GM23248 (cell line): Measurements from ENCODE around the gene SETD2.

Experiments used
- EZH2 ChIP-seq: fragments of 200-600 bp; sonication (generic); IDR thresholded peaks from 2 replicates; pipeline ENCODE4 v1.6.1; 2018; ENCODE audit warnings: antibody characterized with exemption, mild to moderate bottlenecking; ENCODE audit not compliant: insufficient read depth, poor library complexity, severe bottlenecking
- EZH2phosphoT487 ChIP-seq: fragments of 200-600 bp; sonication (generic); IDR thresholded peaks from 2 replicates; pipeline ENCODE4 v1.6.1; 2018; ENCODE audit warnings: antibody characterized with exemption, moderate library complexity, mild to moderate bottlenecking, low read depth; ENCODE audit not compliant: insufficient read depth

DNA sequence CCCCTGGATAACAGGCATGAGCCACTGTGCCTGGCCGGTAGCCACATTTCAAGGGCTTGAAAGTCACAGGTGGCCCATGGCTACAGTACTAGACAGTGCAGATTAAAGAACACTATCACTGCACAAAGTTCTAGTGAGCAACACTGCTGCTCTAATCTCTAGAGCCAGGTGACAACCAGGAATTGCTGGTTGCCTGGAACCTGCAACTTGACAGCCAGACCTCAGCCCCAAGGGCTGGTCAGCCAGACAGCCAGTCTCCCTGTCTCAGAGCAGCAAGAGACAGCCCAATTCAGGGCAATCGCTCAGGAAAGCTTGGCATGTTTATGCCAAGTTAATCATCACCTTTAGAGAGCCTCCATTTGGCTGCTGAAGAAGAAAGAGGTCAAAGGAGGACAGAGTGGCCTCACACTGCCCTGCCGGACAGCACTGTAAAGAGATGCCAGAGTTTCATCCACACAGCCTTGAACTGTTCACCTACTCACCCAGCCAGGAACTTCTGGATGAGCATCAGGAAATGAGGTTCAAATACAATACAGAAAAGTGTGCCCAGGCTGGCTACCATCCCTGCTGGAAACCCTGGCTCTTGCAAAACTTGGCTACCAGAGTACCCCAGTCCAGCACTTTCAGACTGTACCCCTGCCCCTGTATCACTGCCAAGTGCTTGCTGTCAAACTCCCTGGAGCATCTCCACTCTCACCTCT, 193.4 kb downstream of the SETD2 start:
- no peak for TF ChIP-seq EZH2
- no peak for TF ChIP-seq EZH2phosphoT487
